ENCODE measurements around the gene DHRS3.
"Not testable (repeated sequence)": the region's sequence is repeated elsewhere in the genome, so short reads cannot be mapped to it uniquely, and the experiment has no call there.

Gene DHRS3, protein sequence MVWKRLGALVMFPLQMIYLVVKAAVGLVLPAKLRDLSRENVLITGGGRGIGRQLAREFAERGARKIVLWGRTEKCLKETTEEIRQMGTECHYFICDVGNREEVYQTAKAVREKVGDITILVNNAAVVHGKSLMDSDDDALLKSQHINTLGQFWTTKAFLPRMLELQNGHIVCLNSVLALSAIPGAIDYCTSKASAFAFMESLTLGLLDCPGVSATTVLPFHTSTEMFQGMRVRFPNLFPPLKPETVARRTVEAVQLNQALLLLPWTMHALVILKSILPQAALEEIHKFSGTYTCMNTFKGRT
- 13.4 to 190 (median 65.4) reads per million in 18 experiments for total RNA-seq

DNA sequence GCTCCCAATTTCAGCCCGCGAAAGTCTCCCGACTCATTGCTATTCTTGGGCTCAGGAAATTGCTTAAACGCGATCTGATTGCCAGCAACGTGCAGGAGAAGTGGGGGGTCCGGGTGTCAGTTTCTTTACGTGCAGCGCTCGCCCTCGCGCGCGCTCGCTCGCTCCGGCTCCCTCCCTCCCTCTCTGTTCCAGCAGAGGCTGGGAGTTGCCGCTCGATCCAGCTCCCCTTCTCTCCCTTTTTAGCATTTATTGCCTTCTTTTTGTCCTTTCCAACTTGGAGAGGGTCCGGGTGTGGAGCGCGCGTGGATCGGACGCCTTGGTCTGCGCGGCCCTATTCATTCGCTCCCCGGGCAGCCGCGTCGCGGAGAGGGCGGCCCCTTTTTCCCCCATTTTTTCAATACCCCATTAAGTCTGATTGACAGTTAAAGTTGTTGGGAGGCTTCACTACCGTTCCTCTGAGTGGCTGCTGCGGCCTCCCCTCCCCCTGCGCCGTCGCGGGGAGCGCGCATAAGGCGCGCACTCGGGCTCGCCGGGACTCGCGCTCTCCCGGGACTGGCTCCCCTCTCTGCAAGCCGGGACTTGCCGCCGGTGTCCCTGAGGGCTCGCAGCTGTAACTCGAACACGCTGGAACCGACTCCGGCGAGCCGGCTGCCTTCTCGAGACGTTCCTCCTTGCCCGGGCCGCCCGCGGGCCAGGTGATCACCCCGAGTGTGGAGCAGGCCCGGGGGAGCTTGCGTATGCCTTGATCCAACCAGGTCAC is at the start of gene DHRS3:
TSS of gene DHRS3 (minus strand) at position 310 of the 760 bp plus-strand sequence. CDS start 862 bp downstream, outside the sequence.
- DNase-seq = peak; percentile 78 to 86

GRCh38 chr1:12666141-12666735 is 48.2 kb upstream of the DHRS3 start:
- DNase-seq = no peak

- DNase-seq = no peak
Measured at GRCh38 chr1:12665511-12665910, 47.5 kb upstream of the DHRS3 start.

DNA sequence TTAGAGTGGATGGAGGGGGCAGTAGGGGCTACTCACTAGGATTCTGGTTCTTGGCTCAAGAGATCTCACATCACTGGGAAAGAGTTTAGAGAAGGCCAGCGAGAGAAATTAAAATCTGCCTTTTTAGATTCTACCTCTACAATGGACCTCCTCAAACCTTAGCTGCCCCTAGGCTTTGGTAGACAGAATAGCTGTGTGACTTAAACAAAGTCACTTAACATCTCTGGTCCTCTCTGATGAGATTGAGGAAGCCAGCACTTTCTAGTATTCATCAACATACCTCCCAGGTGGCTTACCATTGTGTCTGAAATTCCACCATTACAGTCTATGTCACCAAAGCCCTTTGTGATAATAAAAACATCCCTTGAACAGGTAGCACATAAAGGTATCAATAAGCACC is 44.5 kb upstream of the DHRS3 start:
- DNase-seq = no peak

DNA sequence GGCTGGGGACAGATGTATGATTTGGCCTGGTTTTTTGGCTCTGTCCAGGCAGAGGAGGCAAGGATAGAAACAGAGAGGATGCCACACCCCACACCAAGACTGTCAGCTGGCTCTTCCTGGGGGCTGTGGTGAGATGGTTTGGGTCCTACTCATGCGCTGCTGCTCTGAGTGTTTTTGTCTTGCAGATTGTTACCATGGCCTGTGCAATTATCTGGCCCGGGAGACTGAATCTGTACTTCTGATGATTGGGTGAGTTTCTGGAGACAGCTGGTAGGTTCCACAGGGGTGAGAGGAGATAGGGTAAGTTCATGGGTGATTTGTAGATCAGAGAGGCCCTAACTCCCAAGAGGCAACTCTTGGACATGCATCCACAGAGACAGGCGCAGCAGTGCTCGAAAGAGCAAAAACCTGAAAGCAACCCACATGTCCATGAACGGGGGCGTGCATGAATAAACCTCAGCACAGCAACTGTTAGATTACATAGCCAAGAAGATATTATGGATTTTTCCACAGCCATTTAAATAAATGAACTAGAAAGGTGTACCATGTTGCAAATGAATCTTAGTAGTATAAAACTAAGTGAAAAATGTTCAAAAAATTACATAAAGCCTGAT is 43.7 kb upstream of the DHRS3 start:
- DNase-seq = no peak

DNA sequence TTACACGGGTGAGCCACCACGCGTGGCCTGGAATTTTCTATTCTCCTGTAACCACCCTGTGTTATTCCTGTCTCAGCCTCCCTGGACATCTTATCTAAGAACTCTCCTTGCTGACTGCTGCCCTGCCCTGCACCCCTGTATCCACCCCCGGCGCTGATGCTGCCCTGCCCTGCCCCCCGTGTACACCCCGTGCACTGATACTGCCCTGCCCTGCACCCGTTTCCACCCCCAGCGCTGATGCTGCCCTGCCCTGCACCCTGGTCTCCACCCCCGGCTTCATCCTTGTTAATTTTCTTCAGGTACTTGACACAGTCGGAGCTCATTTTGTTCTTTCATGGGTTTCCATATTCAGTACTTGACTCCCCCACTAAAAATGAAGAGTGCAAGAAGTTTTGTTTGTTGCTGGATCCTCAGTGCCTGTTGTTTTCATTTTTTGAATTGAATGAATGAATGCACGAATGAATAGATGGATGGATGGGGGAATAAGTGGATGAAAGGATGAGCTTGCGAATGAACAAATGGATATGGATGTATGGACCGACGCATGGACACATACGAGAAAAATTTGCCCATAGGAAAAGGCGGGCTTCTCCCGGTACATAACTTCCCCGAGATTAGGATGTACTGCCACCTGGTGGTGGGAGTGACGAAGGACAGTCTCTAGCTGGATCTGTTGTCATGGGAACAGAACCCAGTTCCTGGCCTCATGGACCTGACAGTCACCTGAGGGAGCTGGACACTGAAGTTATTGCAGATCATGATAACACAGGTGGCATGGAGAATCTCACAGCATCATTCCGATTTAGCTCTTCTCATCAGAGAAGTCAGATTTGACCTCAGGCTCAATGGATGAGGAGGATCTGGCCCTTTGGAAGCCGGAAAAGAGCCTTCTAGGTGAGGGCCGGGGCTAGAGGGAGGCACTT is 40.8 kb upstream of the DHRS3 start:
- peak; percentile 67 to 81 for DNase-seq

DNA sequence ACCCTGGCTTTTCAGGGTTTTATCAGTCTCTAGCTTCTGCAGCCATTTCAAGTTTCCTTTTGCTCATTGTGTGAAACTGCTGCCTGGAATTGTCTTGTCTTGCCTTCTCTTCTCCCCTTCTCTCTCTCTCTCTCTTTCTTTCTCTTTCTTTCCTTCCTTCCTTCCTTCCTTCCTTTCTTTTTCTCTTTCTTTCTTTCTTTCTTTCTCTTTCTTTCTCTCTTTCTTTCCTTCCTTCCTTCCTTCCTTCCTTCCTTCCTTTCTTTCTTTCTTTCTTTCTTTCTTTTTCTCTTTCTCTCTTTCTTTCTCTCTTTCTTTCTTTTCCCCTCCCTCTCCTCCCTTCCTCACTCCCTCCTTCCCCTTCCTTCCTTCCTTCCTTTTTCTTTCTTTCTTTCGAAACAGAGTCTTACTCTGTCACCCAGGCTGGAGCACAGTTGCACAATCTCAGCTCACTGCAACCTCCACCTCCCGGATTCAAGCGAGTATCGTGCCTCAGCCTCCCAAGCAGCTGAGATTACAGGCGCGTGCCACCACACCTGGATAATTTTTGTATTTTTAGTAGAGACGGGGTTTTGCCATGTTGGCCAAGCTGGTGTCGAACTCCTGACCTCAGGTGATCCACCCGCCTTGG is 40.0 kb upstream of the DHRS3 start:
- not testable (repeated sequence) for DNase-seq

DNA sequence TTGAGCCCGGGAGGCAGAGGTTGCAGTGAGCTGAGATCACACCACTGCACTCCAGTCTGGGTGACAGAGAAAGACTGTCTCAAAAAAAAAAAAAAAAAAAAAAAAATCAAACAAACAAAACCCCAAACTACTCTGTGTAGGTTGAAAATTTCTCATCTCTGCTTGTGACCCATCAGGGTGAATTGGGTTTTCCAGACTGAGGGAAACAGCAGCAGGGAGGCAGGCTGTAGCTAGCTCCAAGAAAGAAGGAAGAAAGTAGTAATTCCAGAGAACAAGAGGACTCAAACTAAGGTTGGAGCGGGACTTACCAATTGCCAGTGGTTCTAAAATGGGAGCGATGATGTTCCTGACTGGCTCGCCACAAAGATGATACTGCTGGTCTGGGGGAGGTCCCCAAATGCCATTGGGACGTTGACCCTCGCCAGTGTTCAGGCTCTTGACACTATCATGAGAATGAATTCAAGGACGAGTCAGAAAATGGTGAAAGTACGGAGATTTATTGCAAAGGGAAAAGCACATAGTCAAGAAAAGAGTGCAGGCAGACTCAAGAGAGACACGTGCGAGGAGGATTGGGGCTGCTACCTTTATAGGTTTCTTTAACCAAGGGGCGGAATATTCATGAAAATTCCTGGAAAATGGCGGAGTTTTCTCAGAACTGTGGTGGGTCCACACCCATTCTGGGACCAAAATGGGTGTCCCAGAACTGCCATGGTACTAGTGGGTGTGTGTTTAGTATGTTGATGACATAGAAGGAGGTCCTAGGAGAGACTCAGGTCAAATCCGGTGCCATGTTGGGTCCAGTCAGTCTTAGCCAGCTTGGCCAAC is 39.3 kb upstream of the DHRS3 start:
- DNase-seq = no peak

DNA sequence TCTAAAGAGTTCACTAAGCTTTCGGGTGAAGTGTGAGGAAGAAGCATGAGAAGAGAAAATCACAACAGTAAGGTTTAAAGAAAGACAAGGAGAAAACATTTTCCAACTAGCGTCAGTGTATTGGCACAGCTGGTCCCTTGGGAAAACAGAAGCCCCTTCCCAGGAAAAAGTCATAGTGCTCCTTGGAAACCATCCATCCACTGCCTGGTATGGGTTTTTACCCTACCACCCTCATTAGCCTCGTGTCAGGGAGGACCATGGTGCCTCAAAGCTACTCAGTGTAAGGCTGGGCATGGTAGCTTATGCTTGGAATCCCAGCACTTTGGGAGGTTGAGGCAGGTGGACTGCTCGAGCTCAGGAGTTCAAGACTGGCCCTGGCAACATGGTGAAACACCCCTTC is 38.6 kb upstream of the DHRS3 start:
- no peak for DNase-seq

- DNase-seq = no peak
Measured at GRCh38 chr1:12654657-12655056, 36.6 kb upstream of the DHRS3 start.

- no peak for DNase-seq
Measured at GRCh38 chr1:12654004-12654567, 36.1 kb upstream of the DHRS3 start.

GRCh38 chr1:12649971-12650421 is 32.0 kb upstream of the DHRS3 start:
- no peak for DNase-seq

DNA sequence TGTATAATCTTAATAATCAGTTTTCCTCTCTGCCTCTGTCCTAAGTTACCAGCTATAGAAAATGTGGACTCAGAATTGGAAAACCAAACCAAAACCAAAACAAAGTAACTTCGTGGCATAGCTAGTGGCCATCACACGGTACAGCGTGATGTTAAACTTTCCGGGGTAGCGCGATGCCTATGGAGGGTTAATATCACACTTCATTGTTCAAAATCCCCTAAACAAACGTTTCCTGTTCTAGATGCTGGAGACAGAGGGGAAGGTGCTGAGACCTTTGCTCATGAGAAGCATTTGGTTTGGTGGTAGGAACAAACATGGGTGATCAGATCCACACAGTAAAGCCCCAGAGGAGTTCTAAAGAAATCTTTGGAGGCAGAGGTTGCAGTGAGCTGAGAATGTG is 30.7 kb upstream of the DHRS3 start:
- no peak for DNase-seq

DNA sequence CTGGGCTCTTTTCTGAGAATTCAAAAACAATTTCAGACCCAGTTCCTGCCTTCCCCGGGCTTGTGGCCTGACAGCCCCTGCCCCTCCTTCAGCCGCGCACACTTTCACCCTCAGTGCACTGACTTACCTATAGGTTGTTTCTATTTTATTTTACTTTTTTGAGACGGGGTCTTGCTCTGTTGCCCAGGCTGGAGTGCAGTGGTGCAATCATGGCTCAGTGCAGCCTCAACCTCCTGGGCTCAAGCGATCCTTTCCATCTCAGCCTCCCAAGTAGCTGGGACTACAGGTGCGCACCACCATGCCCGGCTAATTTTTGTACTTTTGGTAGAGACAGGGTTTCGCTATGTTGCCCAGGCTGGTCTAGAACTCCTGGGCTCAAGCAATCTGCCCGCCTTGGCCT is 27.4 kb upstream of the DHRS3 start:
- DNase-seq = not testable (repeated sequence)

GRCh38 chr1:12644829-12645228 is 26.8 kb upstream of the DHRS3 start:
- no peak for DNase-seq

DNA sequence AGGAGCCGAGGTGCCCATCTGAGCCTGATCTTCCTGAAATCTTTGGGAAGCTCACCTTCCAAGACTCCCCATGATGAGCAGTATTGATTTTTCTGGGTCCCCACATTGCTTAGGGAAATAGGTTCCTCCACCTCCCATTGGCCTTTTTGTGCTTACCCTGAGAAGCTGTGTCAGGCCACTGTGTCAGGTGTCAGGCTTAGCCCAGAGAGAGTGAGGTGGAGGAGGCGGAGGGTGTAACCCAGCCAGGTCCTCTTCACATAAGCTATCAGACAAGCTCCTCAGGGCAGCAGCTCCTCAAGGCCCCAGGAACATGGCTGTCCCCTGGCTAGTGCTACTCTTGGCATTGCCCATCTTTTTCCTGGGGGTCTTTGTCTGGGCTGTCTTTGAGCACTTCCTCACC is 26.2 kb upstream of the DHRS3 start:
- DNase-seq = no peak

GRCh38 chr1:12643785-12644184 is 25.8 kb upstream of the DHRS3 start, which contains the start of gene AADACL4:
TSS of gene AADACL4 (plus strand) at chr1:12644085. CDS start at chr1:12644547, 462 bp downstream.
- DNase-seq = no peak

DNA sequence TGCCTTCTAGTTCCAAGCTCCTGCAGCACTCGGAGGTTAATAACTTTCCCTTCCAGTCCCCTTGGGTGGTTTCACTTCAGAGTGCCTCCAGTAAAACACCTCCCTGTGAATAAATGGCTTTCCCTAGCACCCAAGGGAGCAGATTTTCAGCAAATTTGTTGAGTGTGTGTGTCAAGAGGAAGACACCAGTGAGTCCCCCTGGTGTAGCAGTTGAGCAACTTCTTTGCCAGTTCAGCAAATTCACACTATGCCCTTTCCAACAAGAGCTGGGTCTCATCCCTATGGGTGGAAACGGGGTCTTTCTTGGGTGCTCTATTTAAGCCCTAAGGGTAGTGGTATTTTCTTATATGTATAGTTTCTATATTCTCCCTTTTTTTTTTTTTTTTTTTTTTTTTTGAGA is 25.1 kb upstream of the DHRS3 start:
- no peak for DNase-seq

DNA sequence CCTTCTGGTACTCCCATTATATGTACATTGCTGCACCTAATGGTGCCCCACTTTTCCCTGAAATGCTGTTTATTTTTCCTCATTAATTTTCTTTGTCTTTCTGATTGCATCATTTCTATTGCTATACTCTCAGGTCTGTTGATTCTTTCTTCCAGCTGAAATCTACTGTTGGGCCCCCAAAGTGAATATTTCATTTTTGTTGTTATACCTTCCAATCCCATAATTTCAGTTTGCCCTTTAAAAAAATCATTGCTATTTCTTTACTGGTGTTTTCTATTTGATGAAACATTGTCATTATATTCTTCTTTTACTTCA is 22.9 kb upstream of the DHRS3 start:
- no peak for DNase-seq

DNA sequence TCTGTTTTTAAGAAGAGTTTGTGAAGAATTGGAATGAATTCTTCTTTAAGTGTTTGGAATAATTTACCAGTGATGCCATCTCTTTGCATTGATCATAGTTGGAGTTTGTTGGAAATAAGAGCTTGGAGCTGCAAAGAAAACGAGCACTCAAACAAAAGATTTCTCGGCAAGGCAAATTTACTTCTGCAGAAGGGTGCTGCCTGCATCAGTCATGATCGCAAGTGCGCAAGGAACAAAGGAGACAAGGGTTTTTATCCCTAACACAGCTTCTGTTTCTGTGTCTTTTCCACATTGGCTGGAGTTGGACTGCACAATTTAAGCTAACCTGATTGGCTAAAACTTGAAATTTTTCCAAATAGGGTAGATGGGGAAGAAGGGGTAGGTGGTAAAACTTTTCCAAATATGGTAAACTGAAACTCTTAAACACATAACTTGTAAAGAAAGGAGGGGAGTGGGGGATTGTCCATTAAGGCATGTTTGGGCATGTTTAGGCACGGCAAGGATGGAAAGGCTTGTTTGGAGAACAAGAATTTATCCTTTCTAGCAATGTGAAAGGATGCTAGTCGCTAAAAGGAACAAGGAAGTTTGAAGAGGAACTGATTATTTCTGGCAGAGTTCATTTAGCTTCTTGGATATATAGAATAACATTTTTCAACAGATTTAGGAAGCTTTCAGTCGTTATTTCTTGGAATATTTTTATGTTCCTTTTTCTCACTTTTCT is 22.4 kb upstream of the DHRS3 start:
- no peak for DNase-seq

Data from inflammatory macrophage (primary cell).